Eye (tissue), 1 donor: ENCODE data around the gene POLR2B.
"Not testable (repeated sequence)": the region's sequence is repeated elsewhere in the genome, so short reads cannot be mapped to it uniquely, and the experiment has no call there.

Experiments used
- DNase-seq: peaks from one replicate; pipeline ENCODE4 v3.0.0-alpha.2; 2015

The POLR2B gene

DNA sequence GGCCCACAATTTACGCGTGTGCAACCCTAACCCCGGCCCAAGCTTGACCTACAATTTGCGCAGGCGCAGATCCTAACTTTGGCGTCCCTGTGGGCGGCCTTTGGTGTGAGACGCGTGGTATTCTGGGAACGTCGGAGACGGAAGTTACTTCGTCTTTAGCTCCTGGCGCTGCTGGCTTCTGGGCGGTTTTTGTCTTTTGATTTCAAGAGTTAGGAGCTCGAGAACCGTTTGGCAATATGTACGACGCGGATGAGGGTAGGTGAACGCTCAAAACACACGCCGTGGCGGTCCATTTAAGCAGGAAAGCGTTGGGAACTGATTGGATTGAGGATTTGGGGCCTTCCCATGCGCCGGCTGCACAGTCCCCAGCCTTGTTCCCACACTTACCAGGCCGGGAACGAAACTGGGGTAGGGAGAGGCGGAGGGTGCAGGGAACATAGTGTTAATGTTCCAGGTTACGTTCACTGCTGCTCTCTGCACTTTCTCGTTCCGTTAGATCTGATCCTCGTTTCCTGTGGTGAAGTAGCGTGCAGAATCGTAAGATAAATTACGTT lies at the start of gene POLR2B:
POLR2B (plus strand) TSS at position 147 of the 554 bp plus-strand sequence; CDS start at position 237, 90 bp downstream.
- peak; percentile 97 for DNase-seq

DNA sequence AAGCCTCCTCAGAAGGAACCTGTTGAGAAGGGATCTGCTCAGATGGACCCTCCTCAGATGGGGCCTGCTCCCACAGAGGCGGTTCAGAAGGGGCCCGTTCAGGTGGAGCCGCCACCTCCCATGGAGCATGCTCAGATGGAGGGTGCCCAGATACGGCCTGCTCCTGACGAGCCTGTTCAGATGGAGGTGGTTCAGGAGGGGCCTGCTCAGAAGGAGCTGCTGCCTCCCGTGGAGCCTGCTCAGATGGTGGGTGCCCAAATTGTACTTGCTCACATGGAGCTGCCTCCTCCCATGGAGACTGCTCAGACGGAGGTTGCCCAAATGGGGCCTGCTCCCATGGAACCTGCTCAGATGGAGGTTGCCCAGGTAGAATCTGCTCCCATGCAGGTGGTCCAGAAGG lies 48.1 kb upstream of the POLR2B start:
- DNase-seq = no peak

DNA sequence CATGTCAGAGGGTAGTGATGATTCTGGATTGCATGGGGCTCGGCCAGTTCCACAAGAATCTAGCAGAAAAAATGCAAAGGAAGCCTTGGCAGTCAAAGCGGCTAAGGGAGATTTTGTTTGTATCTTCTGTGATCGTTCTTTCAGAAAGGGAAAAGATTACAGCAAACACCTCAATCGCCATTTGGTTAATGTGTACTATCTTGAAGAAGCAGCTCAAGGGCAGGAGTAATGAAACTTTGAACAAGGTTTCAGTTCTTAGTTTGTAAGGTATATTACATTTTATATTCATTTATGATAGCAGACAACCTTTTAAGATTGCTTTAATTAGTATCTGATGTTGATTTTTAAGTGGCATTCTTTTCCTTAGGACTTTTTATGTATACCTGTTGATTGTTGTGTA lies 46.8 kb upstream of the POLR2B start:
- no peak for DNase-seq

DNA sequence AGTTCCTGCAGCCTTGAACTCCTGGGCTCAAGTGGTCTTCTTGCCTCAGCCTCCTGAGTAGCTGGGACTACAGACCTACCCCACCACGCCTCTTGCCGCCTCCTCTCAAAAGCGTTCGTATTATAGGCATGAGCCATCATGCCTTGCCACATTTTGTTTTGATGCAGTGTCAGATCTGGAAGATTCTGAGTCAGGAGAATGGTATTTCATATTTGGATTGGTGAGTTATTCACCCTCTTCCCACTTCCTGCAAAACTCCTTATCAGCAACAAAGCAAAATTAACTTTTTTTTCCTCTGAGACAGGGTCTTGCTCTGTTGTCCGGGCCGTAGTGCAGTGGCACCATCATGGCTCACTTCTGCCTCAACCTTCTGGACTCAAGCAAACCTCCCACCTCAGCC lies 41.4 kb upstream of the POLR2B start:
- no peak for DNase-seq

DNA sequence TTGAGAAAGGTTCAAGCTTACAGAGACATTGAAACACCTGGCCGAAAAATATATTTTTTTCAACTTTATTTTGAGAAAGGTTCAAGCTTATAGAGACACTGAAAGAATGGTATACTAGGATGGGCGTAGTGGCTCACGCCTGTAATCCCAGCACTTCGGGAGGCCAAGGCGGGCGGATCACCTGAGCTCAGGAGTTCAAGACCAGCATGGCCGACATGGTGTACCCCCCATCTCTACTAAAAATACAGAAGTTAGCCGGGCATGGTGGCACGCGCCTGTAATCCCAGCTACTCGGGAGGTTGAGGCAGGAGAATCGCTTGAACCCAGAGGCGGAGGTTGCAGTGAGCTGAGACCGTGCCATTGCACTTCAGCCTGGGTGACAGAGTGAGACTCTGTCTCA lies 38.9 kb upstream of the POLR2B start:
- not testable (repeated sequence) for DNase-seq

DNA sequence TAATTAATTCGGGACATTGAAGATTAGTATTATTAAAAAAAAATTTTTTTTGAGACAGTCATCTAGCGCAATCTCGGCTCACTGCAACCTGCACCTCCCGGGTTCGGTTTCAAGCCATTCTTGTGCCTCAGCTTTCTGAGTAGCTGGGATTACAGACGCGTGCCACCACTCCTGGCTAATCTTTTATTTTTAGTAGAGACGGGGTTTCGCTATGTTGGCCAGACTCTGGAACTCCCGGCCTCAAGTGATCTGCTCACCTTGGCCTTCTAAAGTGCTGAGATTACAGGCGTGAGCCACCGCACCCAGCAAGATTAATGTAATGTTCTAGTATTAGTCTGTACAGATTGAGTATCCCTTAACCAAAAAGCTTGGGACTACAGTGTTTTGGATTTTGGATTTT lies 38.3 kb upstream of the POLR2B start:
- DNase-seq = no peak

DNA sequence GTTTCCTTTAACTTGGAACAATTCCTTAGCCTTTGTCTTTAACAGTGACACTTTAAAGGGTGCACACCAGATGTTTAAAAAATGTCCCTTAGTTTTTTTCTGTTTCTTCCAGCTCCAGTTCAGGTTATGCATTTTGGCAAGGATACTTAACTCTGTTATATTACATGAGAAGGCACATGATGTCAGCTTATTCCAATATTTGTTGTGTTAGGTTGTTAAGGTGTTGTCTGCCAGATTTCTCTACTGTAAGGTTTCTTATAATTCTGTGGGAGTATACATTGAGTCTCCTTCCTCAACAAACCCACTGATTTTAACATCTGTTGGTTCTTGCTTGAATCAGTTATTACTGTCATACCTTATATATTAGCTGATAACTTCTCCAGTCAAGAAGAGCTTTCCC lies 37.7 kb upstream of the POLR2B start:
- no peak for DNase-seq

DNA sequence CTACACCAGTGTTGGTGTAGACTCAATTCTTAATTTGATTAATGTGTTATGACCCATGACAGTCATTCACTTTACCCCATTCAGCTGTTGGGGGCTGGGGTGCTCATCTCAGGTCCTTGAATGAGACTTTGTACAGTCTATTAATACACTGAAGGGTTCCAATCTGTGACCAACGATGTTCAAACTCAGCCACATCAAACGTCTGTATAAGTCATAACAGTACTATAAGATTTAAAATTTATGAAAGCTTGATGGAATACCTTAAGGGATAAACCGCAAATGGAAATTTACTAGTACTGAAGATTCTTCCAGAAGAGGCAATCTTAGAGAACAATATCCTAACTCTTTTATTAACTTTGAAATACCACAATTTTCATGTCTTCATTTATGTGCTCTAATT lies 37.3 kb upstream of the POLR2B start:
- DNase-seq = no peak

DNA sequence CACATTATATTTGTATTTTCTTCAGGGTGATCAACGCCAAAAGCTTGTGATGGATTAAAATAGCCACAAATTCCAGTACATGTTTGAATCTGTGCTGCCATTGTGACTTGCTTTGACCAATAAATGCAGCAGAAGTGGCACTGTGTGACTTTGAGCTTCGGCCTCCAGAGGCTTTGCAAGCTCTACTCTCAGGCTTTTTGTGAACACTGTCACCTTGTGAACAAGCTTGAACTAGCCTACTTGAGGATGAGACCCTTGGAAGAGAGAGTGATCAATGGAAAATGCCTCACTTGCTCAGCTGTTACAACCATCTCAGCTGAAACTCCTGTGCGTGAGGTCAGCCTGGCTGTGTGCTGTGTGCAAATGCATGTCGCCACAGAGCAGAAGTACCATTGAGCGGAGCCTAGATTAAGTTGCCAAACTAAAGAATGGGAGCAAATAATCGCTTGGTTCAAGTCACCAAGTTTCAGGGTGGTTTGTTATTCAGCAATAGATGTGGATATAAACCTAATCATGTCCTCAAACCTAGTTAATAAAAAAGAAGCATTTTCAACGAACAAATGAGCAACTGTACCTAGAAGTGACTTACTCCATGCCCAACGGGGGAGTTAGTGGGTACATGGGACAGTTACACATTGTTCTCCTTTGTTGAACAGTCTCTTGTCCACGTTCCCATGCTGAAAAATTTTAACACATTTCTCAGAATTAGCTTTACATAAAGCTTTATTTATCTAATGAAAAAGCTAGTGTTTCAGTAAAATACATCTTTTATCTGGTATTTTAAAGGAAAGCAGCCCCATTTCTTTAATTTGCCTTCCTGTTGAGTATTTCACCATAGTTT lies 24.8 kb upstream of the POLR2B start:
- DNase-seq = no peak

DNA sequence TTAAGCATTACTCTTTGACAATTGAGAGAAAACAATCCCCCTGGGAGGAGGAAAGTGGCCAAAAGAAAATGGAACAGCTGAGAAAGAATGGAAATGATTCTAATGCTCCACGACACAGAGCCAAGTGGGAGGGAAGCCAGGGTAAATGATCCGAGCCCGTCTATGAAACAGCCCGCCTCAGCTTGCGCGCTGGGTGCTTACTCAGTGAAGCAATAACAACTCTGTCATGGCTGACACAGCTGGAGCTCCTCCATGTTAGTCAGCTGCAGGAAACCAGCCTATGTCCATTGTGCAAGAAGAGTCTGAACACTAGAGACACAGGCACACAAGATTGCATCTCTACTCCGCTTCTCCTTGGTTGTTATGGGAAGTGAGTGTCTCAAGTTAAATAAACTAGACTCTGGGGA lies 20.6 kb upstream of the POLR2B start:
- peak; percentile 93 for DNase-seq

DNA sequence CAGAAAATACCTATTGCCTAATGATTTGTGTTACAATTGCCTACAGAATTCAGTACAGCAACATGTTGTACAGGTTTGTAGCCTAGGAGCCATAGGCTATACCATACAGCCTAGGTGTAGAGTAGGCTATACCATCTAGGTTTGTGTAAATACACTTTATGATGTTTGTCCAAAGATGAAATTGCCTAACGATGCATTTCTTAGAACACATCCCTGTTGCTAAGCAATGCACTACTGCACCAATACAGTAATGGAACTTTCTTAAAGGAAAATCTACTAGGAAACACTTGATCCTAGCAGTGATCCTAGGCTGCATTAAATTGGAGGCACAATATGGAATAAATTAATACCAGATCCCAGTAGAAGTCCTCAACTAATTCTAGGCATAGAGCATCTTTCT lies 19.6 kb upstream of the POLR2B start:
- DNase-seq = peak; percentile 20

DNA sequence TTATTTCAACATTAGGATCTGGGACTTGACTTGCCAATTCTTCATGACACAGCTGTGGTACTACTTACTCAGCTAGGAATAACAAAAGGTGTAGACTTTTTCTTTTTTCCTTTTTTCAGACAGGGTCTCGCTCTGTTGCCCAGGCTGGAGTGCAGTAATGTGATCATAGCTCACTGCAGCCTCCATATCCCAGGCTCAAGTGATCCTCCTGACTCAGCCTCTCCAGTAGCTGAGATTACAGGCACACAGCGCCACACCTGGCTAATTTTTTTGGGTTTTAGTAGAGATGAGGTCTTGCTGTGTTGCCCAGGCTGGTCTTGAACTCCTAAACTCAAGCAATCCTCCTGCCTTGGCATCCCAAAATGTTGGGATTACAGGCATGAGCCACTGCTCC lies 17.6 kb upstream of the POLR2B start:
- DNase-seq = no peak

DNA sequence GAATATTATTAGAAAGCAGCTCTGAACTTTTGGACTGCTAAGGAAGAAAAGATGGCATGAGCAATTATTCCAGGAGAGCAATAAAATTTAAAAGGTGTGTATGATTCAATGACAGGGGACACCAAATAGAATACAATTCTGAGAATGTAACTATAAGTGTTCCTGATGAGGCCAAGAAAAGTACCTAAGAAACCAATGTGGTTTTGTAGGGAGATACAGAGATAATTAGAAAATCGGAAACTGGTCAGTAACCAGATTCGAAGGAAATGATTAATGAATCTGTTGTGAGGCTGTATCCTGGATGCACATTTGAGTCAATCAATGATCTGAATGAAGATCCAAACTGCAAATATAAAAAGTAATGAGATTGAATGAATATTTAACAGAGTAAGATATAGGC lies 7.3 kb upstream of the POLR2B start:
- DNase-seq = no peak

DNA sequence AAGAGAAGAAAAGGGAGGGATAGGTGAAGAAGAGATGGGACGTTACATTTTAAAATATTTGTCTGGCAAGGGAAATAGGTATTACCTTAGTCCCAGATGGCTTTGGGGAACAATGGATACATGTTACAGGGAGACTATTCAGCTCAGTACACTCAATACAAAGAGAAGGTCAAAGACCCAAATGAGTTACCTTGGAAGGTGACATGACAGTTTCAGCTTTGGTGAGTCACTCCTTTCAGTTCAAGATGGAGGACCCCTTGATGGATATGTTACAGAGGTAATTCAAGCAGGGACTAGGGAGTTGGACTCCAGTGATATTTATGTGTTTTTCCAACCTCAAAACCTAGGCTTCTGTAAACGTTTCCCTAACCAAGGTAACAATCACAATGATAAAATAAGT lies 6.3 kb upstream of the POLR2B start:
- DNase-seq = no peak

DNA sequence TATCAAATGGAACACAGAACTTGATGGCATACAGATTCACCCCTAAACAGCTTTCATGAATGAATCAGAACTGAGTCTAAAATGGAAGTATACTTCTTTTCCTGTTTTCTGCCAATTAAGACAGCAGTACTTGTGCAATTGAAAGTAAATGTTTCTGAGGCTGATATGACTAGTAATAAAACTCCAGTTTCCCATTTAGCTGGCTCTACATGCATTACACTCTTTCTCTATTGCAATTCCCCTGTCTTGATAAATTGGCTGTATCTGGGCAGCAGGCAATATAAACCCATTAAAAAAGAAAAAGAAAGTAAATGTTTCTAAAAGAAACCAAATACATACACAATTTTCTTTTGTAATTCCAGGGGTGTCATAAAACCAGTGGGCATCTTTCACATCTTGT lies 5.9 kb upstream of the POLR2B start:
- no peak for DNase-seq

DNA sequence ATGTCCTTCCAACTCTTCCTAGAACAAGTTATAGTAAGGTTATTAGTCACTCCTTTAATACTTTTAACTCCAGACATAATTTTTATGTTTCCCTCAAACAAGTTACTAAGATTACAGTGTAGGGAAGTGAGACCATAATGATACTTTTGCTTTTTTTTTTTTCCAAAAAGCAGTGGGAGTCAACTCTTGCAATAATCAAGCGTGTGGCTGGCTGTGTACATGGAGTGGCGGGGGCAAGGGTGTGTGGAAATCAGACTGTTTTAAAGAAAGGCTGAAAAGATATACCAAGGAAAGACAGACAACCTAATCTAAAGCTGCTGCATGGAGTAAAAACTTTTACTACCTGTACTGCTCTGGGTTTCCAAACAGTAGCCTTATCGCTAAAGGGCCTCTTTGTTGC lies 5.4 kb upstream of the POLR2B start:
- no peak for DNase-seq

DNA sequence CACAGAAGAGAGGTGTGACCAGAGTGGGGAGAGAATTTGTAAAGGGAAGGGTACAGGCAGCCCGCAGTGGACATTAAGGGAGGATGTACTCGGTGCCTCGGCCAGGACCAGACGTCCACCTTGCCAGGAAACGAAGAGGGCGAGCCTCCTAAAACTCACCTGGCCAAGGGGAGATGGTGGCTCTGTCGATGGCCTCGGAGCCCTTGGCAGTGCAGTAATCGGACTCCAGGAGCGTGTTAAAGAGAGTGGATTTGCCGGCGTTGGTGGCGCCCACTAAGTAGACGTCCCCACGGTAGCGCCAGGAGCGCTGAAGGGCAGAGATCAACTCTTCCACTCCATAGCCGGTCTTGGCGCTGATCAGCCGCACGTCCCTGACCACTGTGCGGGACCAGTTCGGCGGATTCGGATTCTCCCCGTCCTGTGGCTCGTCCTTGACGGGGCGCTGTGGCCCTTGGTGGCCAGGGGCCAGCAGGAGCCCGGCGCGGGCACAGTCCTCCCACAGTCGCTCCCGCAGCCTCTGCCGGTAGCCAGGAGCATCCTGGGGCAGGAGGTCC lies 2.3 kb upstream of the POLR2B start:
- peak; percentile 52 for DNase-seq

DNA sequence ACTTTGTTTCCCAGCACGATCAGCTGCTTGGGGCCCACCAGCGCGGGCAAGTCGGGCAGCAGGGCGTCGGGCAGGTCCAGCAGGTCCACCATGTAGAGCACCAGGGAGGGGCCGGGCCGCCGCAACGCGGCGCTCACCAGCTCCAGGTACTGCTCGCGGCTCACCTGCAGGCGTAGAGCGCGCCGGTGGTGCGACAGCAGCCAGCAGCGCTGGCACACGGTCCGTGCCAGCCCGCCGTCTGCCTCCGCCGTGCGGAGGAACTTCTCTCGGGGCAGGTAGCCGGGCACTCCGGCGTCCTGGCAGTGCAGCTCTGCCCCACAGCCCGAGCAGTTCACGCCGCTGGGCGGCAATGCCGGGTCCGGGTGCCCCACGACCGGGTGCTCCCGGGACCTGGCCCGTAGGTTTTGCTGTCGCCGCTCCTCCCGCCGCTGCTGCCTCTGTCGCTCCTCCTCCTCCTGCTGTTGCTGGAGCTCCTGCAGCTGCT lies 1.8 kb upstream of the POLR2B start:
- DNase-seq = no peak

DNA sequence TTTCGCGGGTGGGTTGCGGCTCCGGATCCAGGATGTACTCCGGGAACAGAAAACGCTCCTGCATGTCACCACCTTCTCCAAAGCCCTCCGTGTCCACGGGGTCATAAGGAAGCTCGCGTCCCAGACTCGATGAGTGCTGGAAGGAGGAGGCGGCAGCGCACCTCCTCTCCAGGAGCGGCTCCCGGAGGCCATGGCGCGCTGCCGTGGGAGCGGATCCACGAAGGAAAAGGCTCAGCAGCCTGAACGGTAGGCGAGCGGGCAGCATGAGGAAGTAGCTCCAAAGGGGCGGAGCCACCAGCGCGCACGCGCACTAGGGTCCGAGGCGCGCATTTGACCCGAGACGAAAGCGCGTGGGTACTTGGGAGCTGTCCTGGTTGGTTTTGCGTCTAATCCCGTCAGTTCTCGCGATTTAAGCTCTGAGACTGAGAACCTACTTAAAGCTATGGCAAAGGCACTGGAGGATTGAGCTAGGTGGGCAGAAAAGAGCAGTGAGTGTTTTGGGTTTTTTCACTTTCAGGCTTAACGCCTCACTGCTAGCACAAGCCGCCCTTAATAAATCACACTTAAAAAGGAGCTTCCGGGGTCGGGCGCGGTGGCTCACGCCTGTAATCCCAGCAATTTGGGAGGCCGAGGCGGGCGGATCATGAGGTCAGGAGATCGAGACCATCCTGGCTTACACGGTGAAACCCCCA lies 1.2 kb upstream of the POLR2B start, which contains the start of gene NOA1:
NOA1 (minus strand) TSS at position 286 of the 692 bp plus-strand sequence; CDS start at position 265, 21 bp downstream.
- peak; percentile 99 for DNase-seq

DNA sequence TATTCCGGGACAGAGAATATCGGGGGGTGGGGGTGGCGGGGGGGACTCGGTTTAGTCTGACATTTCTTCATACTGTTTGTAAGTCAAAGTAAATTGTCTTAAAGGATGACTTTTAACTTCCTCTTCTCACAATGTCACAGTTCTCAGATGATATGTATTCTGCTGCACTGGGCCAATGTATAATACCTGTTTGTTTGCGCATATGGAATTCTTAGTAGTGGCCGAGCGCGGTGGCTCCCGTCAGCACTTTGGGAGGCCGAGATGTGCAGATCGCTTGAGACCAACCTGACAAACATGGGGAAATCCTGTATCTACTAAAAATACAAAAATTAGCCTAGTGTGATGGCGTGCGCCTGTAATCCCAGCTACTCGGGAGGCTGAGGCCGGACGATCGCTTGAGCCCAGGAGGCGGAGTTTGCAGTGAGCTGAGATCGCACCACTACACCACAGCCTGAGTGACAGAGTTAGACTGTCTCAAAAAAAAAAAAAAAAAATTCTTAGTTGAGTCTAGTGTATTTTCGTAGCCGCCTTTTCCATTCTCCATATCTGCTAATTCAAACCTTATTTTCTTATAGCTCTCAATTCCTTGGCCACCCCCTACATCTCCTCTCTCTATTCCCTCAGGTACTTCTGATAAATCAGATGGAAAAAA lies 851 bp downstream of the POLR2B start:
- peak; percentile 35 for DNase-seq

DNA sequence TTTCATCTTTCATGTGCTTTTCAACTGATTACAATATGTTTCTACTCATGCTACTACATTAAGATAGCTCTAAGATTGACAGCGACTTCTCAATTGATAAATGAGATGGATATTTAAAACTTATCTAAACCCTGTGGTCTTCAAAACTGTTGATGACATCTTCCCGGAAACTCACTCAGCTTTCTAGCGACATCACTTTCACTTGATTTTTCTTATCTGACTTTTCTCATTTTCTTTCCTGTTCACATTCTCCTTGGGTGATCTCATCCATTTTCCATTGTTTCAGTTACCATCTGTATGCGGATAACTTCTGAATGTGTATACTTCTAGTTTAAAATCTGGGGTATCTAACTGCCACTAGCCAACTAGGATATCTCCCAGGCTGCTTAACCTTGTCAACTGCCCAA lies 3.1 kb downstream of the POLR2B start:
- DNase-seq = no peak

DNA sequence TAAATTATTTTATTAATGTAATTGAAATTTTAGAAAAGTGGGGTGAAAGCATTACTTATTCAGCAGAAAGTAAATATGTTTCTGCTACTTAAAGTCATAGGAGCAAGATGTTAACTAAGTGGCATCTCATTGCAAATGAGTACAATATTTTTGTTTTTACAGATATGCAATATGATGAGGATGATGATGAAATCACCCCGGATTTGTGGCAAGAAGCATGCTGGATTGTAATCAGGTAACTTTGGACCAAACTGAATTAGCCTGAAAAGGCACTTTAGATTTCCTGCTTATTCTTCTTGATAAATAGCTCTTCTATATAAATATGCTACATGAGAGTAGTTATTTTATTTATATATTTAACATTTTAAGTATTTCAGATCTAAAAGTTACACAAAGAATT lies 7.5 kb downstream of the POLR2B start:
- no peak for DNase-seq

DNA sequence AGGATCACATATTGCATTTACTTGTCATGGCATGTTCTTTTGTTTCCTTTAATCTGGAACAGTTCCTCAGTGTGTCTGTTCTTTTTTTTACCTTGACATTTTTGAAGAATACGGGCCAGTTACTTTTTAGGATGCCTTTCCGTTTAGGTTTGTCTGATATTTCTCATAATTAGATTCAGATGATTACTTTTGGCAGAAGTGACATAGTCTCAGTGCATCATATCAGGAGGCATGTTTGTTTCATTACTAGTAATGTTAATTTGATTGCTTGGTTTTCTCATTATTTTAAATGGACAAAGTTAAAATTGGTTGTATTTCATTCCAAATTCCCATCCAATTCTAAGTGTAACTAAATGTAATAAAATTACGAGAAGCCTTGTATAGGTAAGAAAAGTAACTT lies 8.3 kb downstream of the POLR2B start:
- no peak for DNase-seq
